MM.1S (cell line): ENCODE measurements around the gene SHISAL2A.

Experiments used
- DNase-seq: peaks from one replicate; pipeline ENCODE4 v3.0.0-alpha.2; 2015
- H2AFZ ChIP-seq: fragments of 300-600 bp; sonication (generic); 2 replicates; pipeline ENCODE4 v1.6.0; 2016; ENCODE audit warnings: antibody characterized with exemption, low read length
- H3F3A ChIP-seq: fragments of 300-600 bp; sonication (generic); 2 replicates; pipeline ENCODE4 v1.6.1; 2016; ENCODE audit warnings: mild to moderate bottlenecking, antibody characterized with exemption, low read length, moderate library complexity, mixed read lengths; ENCODE audit not compliant: insufficient read depth
- H3K27ac ChIP-seq: fragments of 300-600 bp; sonication (generic); 2 replicates; pipeline ENCODE4 v1.5.1; 2016; ENCODE audit warnings: mild to moderate bottlenecking, low read length
- H3K27me3 ChIP-seq: fragments of 300-600 bp; sonication (generic); replicated peaks from 2 replicates; pipeline ENCODE4 v1.6.0; 2016; ENCODE audit warnings: low read length; ENCODE audit not compliant: insufficient read depth
- H3K36me3 ChIP-seq: fragments of 300-600 bp; sonication (generic); replicated peaks from 2 replicates; pipeline ENCODE4 v1.6.1; 2016; ENCODE audit warnings: mild to moderate bottlenecking, low read length, mixed read lengths; ENCODE audit not compliant: insufficient read depth
- H3K4me1 ChIP-seq: fragments of 300-600 bp; sonication (generic); 2 replicates; pipeline ENCODE4 v1.6.1; 2016; ENCODE audit warnings: low read length, mixed read lengths
- H3K4me2 ChIP-seq: fragments of 300-600 bp; sonication (generic); 2 replicates; pipeline ENCODE4 v1.6.0; 2016; ENCODE audit warnings: low read depth, low read length
- H3K4me3 ChIP-seq: fragments of 300-600 bp; sonication (generic); 2 replicates; pipeline ENCODE4 v1.5.1; 2016; ENCODE audit warnings: low read length, mixed read lengths
- H3K79me2 ChIP-seq: fragments of 300-600 bp; sonication (generic); 2 replicates; pipeline ENCODE4 v1.6.1; 2016; ENCODE audit warnings: mixed run types, low read length, mixed read lengths
- H3K9ac ChIP-seq: fragments of 300-600 bp; sonication (generic); 2 replicates; pipeline ENCODE4 v1.6.1; 2016; ENCODE audit warnings: low read length, mixed read lengths
- H3K9me2 ChIP-seq: fragments of 300-600 bp; sonication (generic); replicated peaks from 2 replicates; pipeline ENCODE4 v1.6.1; 2016; ENCODE audit warnings: mild to moderate bottlenecking, low read length, mixed read lengths; ENCODE audit not compliant: insufficient read depth
- H3K9me3 ChIP-seq: fragments of 300-600 bp; sonication (generic); replicated peaks from 2 replicates; pipeline ENCODE4 v1.6.1; 2016; ENCODE audit warnings: mild to moderate bottlenecking, low read length, mixed read lengths; ENCODE audit not compliant: insufficient read depth
- H4K20me1 ChIP-seq: fragments of 300-600 bp; sonication (generic); 2 replicates; pipeline ENCODE4 v1.6.1; 2016; ENCODE audit warnings: mild to moderate bottlenecking, low read length, moderate library complexity, mixed read lengths; ENCODE audit not compliant: insufficient read depth
- CTCF ChIP-seq: fragments of 300-600 bp; sonication (generic); IDR thresholded peaks from 2 replicates; pipeline ENCODE4 v1.5.1; 2016; ENCODE audit warnings: antibody characterized with exemption, low read length, mixed read lengths
- EZH2 ChIP-seq: fragments of 300-600 bp; sonication (generic); optimal IDR thresholded peaks from 2 replicates; pipeline ENCODE3; 2017; ENCODE audit warnings: low read depth, mild to moderate bottlenecking, antibody characterized with exemption, low read length, mixed read lengths
- EZH2phosphoT487 ChIP-seq: fragments of 300-600 bp; sonication (generic); IDR thresholded peaks from 2 replicates; pipeline ENCODE4 v1.6.1; 2018; ENCODE audit warnings: antibody characterized with exemption, low read length

SHISAL2A gene

GRCh38 chr1:52681136-52681535, 48.2 kb downstream of the SHISAL2A start:
- Histone ChIP-seq H3F3A (no peaks in the 10 kb centered on the region), H3K4me2 (no peak overlapping the region), H3K36me3 (no peaks in the 10 kb centered on the region), H3K9me3 (no peaks in the 10 kb centered on the region), H3K27me3 (no peaks in the 10 kb centered on the region), H3K4me1 (peaks cover 3% of the 10 kb centered on the region; the same call in 1 of the 2 replicates), H3K4me3 (no peak overlapping the region), H3K9ac (no peak overlapping the region), H3K27ac (no peak overlapping the region), H2AFZ (no peak overlapping the region), H4K20me1 (no peaks in the 10 kb centered on the region), H3K79me2 (no peaks in the 10 kb centered on the region), H3K9me2 (no peaks in the 10 kb centered on the region)
- TF ChIP-seq EZH2 (no peak), EZH2phosphoT487 (no peak), CTCF (no peak)
- no peak for DNase-seq

- Histone ChIP-seq H3K9ac (no peak overlapping the region), H3K9me3 (no peaks in the 10 kb centered on the region), H3K4me3 (no peak overlapping the region), H4K20me1 (no peaks in the 10 kb centered on the region), H3K27ac (no peak overlapping the region), H3K36me3 (no peaks in the 10 kb centered on the region), H3K79me2 (peaks cover 3% of the 10 kb centered on the region; the same call in 1 of the 2 replicates), H2AFZ (no peak overlapping the region), H3K4me1 (peaks cover 3% of the 10 kb centered on the region; the same call in 1 of the 2 replicates), H3F3A (no peaks in the 10 kb centered on the region), H3K4me2 (no peak overlapping the region), H3K27me3 (no peaks in the 10 kb centered on the region), H3K9me2 (no peaks in the 10 kb centered on the region)
- TF ChIP-seq EZH2phosphoT487 (no peak), CTCF (no peak), EZH2 (no peak)
- DNase-seq = peak; percentile 9
Observed at GRCh38 chr1:52683367-52683940, 50.5 kb downstream of the SHISAL2A start.

GRCh38 chr1:52684545-52684944, 51.6 kb downstream of the SHISAL2A start:
- DNase-seq = no peak
- no peak overlapping the region for H2AFZ ChIP-seq

More at GRCh38 chr1:52684545-52684944, 51.6 kb downstream of the SHISAL2A start:
- H3K36me3 ChIP-seq = no peaks in the 10 kb centered on the region
- H3K79me2 ChIP-seq = peaks cover 6% of the 10 kb centered on the region; the same call in 1 of the 2 replicates
- H3K9ac ChIP-seq = no peak overlapping the region
- no peak overlapping the region for H3K4me2 ChIP-seq
- no peaks in the 10 kb centered on the region for H3K9me3 ChIP-seq
- no peaks in the 10 kb centered on the region for H3K27me3 ChIP-seq
- no peak overlapping the region for H3K27ac ChIP-seq
- H3K4me1 ChIP-seq = peaks cover 3% of the 10 kb centered on the region; the same call in 1 of the 2 replicates
- H3K9me2 ChIP-seq = no peaks in the 10 kb centered on the region
- TF ChIP-seq EZH2phosphoT487 (no peak), EZH2 (no peak), CTCF (no peak)
- no peak overlapping the region for H3K4me3 ChIP-seq
- H4K20me1 ChIP-seq = no peaks in the 10 kb centered on the region
- H3F3A ChIP-seq = no peaks in the 10 kb centered on the region
